GM18508 (cell line): ENCODE data around the gene KAT6B.
A peak's percentile ranks its signal among the peaks of the same experiment; 100 is the strongest.
"Not testable (repeated sequence)": the region's sequence is repeated elsewhere in the genome, so short reads cannot be mapped to it uniquely, and the experiment has no call there.

Experiments used
- ATAC-seq: cut with Tn5 transposase; IDR thresholded peaks from one replicate; pipeline ENCODE4 v1.9.1; 2021; ENCODE audit warnings: moderate number of reproducible peaks; ENCODE audit not compliant: insufficient read depth, unreplicated experiment

Gene KAT6B

GRCh38 chr10:74826142-74827044 lies at the start of gene KAT6B:
Gene KAT6B (plus strand): TSS chr10:74826600. CDS start chr10:74842858, 16,258 bp downstream.
- peak; percentile 87 for ATAC-seq

- no peak for ATAC-seq
Observed at GRCh38 chr10:74778436-74779094, 47.8 kb upstream of the KAT6B start.

- ATAC-seq = not testable (repeated sequence)
Observed at GRCh38 chr10:74781870-74782269, 44.5 kb upstream of the KAT6B start.

GRCh38 chr10:74784462-74784861 lies 41.9 kb upstream of the KAT6B start:
- no peak for ATAC-seq

- ATAC-seq = no peak
Observed at GRCh38 chr10:74786126-74786525, 40.3 kb upstream of the KAT6B start.

GRCh38 chr10:74787457-74787856 lies 38.9 kb upstream of the KAT6B start:
- no peak for ATAC-seq

- not testable (repeated sequence) for ATAC-seq
Observed at GRCh38 chr10:74791979-74792378, 34.4 kb upstream of the KAT6B start.

- ATAC-seq = no peak
Observed at GRCh38 chr10:74792726-74793125, 33.7 kb upstream of the KAT6B start.

GRCh38 chr10:74793240-74793639 lies 33.2 kb upstream of the KAT6B start:
- not testable (repeated sequence) for ATAC-seq

- no peak for ATAC-seq
Observed at GRCh38 chr10:74794531-74794930, 31.9 kb upstream of the KAT6B start.

- ATAC-seq = no peak
Observed at GRCh38 chr10:74797550-74797949, 28.9 kb upstream of the KAT6B start.

- no peak for ATAC-seq
Observed at GRCh38 chr10:74799721-74800221, 26.6 kb upstream of the KAT6B start.

GRCh38 chr10:74801447-74801846 lies 25.0 kb upstream of the KAT6B start:
- ATAC-seq = no peak

- ATAC-seq = no peak
Observed at GRCh38 chr10:74808501-74808900, 17.9 kb upstream of the KAT6B start.

- no peak for ATAC-seq
Observed at GRCh38 chr10:74810087-74810486, 16.3 kb upstream of the KAT6B start.

GRCh38 chr10:74813381-74814259 lies 12.8 kb upstream of the KAT6B start:
- no peak for ATAC-seq

GRCh38 chr10:74814797-74815196 lies 11.6 kb upstream of the KAT6B start:
- ATAC-seq = no peak

- ATAC-seq = no peak
Observed at GRCh38 chr10:74816824-74817498, 9.4 kb upstream of the KAT6B start.

GRCh38 chr10:74821501-74821900 lies 4.9 kb upstream of the KAT6B start:
- no peak for ATAC-seq

- no peak for ATAC-seq
Observed at GRCh38 chr10:74822101-74822500, 4.3 kb upstream of the KAT6B start.
